ENCODE data around the gene GOLGA3.
"Not testable (repeated sequence)": the region's sequence is repeated elsewhere in the genome, so short reads cannot be mapped to it uniquely, and the experiment has no call there.

GOLGA3 gene

DNA sequence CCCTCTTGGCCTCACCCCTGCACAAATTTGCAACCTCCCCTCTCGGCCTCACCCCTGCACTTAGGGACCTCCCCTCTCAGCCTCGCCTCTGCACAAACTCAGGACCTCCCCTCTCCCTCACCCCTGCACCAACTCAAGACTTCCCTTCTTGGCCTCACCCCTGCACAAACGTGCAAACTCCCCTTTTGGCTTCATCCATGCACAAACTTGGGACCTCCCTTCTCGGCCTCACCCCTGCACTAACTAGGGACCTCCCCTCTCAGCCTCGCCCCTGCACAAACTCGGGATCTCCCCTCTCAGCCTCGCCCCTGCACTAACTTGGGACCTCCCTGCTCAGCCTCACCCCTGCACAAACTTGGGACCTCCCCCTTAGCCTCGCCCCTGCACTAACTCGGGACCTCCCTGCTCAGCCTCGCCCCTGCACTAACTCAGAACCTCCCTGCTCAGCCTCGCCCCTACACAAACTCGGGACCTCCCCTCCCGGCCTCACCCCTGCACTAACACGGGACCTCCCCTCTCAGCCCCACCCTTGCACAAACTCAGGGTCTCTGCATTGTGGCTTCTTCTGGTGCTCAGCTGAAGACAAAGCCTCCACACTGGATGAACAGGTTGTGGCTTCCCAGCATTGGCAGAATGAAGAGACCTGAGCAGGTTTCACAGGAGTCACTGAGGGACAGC is 11.0 kb upstream of the GOLGA3 start:
- Histone ChIP-seq H3K4me2 (peak overlapping the region in 3 of 11 experiments; percentile 82 to 95 (median 93); a peak in 2 of 22 replicates), H3K9ac (no peak overlapping the region), H4K20me1 (peaks cover 0 to 90% (median 22%) of the 10 kb centered on the region in 11 experiments; a peak in 16 of 22 replicates), H3K27me3 (peaks cover 0 to 21% (median 0%) of the 10 kb centered on the region in 11 experiments; a peak in 5 of 22 replicates), H3K4me3 (no peak overlapping the region), H3K36me3 (peaks cover 49 to 68% (median 59%) of the 10 kb centered on the region in 11 experiments), H3K27ac (no peak overlapping the region), H3K9me3 (replicated peaks in 1 of 11) (no peaks in the 10 kb centered on the region), H3K4me1 (peaks cover 41 to 53% (median 46%) of the 10 kb centered on the region in 10 experiments)
- TF ChIP-seq Cebpa-rat (IDR thresholded peaks at IDR 0.05) = no peak

DNA sequence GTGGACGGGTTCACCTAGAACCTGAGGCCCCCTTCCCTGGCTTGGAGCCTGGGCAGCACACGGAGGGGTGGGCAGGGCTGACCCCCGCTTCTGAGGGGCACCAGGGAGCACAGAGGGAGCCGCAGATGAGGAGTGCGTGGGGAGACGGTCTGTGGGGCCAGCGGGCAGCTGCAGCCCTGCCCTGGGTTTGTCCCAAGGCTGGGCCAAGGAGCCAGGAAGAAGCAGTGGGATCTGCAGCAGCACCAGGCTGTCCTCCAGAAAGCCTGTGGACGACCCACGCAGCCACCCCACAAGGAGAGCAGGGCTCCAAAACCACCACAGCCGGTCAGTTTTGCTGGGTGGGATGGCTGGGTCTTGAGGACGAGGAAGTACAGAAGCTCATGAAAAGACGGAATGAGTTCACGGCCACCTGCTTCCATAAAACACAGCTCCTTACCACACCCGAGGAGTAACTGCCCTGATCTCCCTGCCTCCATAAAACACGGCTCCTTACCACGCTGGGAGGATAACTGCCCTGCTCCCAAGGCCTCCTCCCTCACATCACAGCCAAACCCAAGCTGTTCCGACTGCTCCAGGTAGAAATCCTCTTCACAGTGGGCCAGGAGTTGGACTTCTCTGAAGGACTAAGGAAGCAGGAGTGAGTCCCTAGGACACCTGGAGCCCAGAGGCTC is 9.9 kb upstream of the GOLGA3 start:
- H3K4me3 ChIP-seq = no peak overlapping the region; a peak in 2 of 20 replicates
- H3K4me1 ChIP-seq = peaks cover 53 to 65% (median 56%) of the 10 kb centered on the region in 10 experiments
- H3K27ac ChIP-seq = peak overlapping the region in 7 of 11 experiments; percentile 2 to 63 (median 47); a peak in 8 of 22 replicates
- H3K4me2 ChIP-seq = peak overlapping the region; percentile 82 to 97 (median 90)
- no peak for TF ChIP-seq Cebpa-rat (IDR thresholded peaks at IDR 0.05)
- H3K9me3 ChIP-seq (replicated peaks in 1 of 11) = no peaks in the 10 kb centered on the region
- H3K27me3 ChIP-seq = peaks cover 0 to 21% (median 0%) of the 10 kb centered on the region in 11 experiments; a peak in 5 of 22 replicates
- H3K9ac ChIP-seq = peak overlapping the region in 9 of 11 experiments; percentile 4 to 73 (median 46); a peak in 14 of 22 replicates
- peaks cover 39 to 58% (median 52%) of the 10 kb centered on the region in 11 experiments for H3K36me3 ChIP-seq
- peaks cover 0 to 96% (median 22%) of the 10 kb centered on the region in 11 experiments; a peak in 16 of 22 replicates for H4K20me1 ChIP-seq

DNA sequence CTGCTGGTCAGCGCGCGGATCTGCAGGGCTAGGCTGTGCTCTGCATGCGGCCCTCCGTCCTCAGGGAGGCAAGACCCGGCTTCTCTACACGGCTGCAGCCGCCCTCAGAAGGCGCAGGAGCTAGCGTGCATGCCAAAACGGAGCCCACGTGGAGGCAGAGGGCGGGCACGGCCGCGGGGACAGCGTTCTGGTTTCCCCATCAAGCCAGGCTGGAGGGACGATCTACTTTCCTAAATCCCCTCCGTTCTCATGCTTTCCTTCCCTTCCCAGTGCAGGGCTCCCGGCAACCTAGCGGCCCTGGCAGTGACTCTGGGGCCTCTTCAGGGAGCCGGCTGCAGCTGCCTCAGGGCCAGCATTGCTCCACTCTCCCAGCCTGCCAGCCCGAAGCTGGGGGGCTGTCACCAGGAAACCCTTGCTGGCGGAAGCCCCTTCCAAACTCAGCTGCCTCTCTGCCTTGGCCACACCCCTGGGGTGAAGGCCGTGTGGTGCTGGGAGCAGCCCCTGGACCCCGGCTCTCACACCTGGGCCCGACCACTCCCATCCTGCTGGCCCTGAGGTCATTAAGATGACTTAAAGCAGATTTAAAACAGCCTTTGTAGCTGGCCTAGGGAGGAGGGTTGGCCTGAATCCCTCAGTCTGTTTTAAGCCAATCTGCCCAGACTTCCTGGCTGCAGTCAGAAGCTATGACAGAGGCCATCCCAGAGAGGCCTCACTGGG is 9.2 kb upstream of the GOLGA3 start:
- Histone ChIP-seq H3K36me3 (peaks cover 32 to 58% (median 45%) of the 10 kb centered on the region in 11 experiments), H3K4me1 (peaks cover 55 to 67% (median 60%) of the 10 kb centered on the region in 10 experiments), H4K20me1 (peaks cover 0 to 95% (median 22%) of the 10 kb centered on the region in 11 experiments; a peak in 16 of 22 replicates), H3K4me3 (peak overlapping the region in 2 of 10 experiments; percentile 59 to 64; a peak in 5 of 20 replicates), H3K4me2 (peak overlapping the region; percentile 82 to 97 (median 90)), H3K9me3 (replicated peaks in 1 of 11) (no peaks in the 10 kb centered on the region), H3K9ac (peak overlapping the region in 9 of 11 experiments; percentile 4 to 73 (median 46); a peak in 14 of 22 replicates), H3K27ac (peak overlapping the region in 8 of 11 experiments; percentile 2 to 63 (median 45); a peak in 11 of 22 replicates), H3K27me3 (peaks cover 0 to 21% (median 0%) of the 10 kb centered on the region in 11 experiments; a peak in 5 of 22 replicates)
- no peak for TF ChIP-seq Cebpa-rat (IDR thresholded peaks at IDR 0.05)

DNA sequence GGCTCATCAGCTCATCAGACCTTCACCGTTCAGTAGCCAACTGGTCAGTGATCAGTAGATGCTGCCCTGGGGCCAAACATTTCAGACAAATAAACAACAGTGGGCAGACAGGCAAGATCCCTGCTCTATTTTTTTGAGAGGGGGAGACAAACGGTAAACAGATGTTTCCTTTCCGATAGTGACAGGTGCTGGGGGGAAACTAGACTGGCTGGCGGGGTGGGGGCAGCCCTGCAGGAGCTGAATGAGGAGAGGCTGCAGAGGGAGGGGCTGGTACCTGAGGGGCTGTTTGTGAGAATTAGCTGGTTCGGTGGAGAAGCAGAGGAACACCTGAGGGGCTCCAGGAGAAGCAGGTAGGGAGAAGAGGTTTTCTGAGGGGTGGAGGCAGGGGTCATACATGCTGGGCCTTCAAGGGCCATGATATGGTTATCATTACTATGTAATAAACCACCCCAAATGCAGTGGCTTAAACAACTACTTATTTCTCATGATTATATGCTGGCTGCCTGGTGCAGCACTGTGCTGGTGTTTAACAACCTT is 8.2 kb upstream of the GOLGA3 start:
- no peak for TF ChIP-seq Cebpa-rat (IDR thresholded peaks at IDR 0.05)
- Histone ChIP-seq H3K9me3 (replicated peaks in 1 of 11) (no peaks in the 10 kb centered on the region), H3K27me3 (peaks cover 0 to 21% (median 0%) of the 10 kb centered on the region in 11 experiments; a peak in 5 of 22 replicates), H3K4me1 (peaks cover 55 to 67% (median 62%) of the 10 kb centered on the region in 10 experiments), H3K36me3 (peaks cover 25 to 58% (median 35%) of the 10 kb centered on the region in 11 experiments), H3K27ac (peak overlapping the region in 4 of 11 experiments; percentile 18 to 63 (median 50); a peak in 6 of 22 replicates), H4K20me1 (peaks cover 0 to 85% (median 22%) of the 10 kb centered on the region in 11 experiments; a peak in 16 of 22 replicates), H3K4me2 (peak overlapping the region; percentile 82 to 97 (median 90)), H3K4me3 (peak overlapping the region in 8 of 10 experiments; percentile 33 to 64 (median 54); a peak in 15 of 20 replicates), H3K9ac (peak overlapping the region; percentile 4 to 73 (median 55); a peak in 17 of 22 replicates)

DNA sequence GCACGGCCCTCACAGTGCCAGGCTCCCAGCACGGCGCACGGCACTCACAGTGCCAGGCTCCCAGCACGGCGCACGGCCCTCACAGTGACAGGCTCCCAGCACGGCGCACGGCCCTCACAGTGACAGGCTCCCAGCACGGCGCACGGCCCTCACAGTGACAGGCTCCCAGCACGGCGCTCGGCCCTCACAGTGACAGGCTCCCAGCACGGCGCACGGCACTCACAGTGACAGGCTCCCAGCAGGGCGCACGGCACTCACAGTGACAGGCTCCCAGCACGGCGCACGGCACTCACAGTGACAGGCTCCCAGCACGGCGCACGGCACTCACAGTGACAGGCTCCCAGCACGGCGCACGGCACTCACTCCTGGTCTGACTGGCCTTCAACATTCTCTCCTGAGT is 7.6 kb upstream of the GOLGA3 start:
- Histone ChIP-seq H3K4me2 (peak overlapping the region; percentile 82 to 97 (median 90)), H3K27me3 (peaks cover 0 to 21% (median 0%) of the 10 kb centered on the region in 11 experiments; a peak in 5 of 22 replicates), H3K9ac (peak overlapping the region; percentile 4 to 73 (median 55); a peak in 17 of 22 replicates), H3K4me3 (peak overlapping the region in 8 of 10 experiments; percentile 33 to 64 (median 54); a peak in 15 of 20 replicates), H3K27ac (peak overlapping the region in 4 of 11 experiments; percentile 18 to 63 (median 50); a peak in 7 of 22 replicates), H3K4me1 (peaks cover 55 to 67% (median 62%) of the 10 kb centered on the region in 10 experiments), H3K36me3 (peaks cover 18 to 58% (median 28%) of the 10 kb centered on the region in 11 experiments), H4K20me1 (peaks cover 0 to 80% (median 22%) of the 10 kb centered on the region in 11 experiments; a peak in 16 of 22 replicates)
- H3K9me3 ChIP-seq (replicated peaks in 1 of 11) = not testable (repeated sequence)

DNA sequence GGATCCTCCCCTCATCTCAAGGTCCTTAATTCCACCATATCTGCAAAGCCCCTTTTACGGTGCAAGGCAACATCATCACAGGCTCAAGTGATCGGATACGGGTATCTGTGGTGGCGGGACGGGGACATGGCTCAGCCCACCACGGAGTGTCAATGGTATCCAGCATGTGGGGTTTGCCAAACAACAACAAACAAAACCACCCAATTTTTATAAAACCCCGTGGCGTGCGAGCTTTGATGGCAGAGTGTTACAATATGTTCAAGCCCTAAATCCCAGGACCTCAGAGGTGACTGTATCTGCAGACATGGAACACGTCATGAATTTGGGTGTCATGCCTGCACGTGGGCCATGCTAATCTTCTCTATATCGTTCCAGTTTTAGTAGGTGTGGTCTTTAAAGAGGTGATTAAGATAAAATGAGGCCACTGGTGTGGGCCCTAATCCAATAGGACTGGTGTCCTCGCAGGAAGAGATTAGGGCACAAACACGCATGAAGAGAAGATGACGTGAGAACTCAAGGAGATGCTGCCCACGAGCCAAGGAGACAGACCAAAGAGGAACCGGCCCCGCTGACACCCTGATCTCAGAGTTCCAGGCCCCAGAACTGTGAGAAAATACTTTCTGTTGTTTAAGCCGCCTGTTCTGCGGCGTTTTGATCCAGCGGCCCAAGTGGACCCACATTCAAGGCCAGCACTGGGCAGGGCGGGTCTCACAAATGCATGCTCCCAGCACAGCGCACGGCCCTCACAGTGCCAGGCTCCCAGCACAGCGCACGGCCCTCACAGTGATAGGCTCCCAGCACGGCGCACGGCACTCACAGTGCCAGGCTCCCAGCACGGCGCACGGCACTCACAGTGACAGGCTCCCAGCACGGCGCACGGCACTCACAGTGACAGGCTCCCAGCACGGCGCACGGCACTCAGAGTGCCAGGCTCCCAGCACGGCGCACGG is 6.7 kb upstream of the GOLGA3 start:
- peak overlapping the region in 8 of 10 experiments; percentile 29 to 64 (median 52); a peak in 13 of 20 replicates for H3K4me3 ChIP-seq
- H3K9ac ChIP-seq = peak overlapping the region in 7 of 11 experiments; percentile 7 to 73 (median 43); a peak in 12 of 22 replicates
- H3K4me2 ChIP-seq = peak overlapping the region; percentile 82 to 97 (median 90)
- H4K20me1 ChIP-seq = peaks cover 0 to 73% (median 22%) of the 10 kb centered on the region in 11 experiments; a peak in 16 of 22 replicates
- H3K27ac ChIP-seq = peak overlapping the region in 8 of 11 experiments; percentile 8 to 84 (median 72); a peak in 10 of 22 replicates
- H3K27me3 ChIP-seq = peaks cover 0 to 21% (median 0%) of the 10 kb centered on the region in 11 experiments; a peak in 5 of 22 replicates
- H3K36me3 ChIP-seq = peaks cover 9 to 51% (median 20%) of the 10 kb centered on the region in 11 experiments
- H3K9me3 ChIP-seq (replicated peaks in 1 of 11) = no peaks in the 10 kb centered on the region
- no peak for TF ChIP-seq Cebpa-rat (IDR thresholded peaks at IDR 0.05)
- peaks cover 55 to 67% (median 62%) of the 10 kb centered on the region in 10 experiments for H3K4me1 ChIP-seq

Measured in BLaER1 treated with 17β-estradiol and CSF1 and Interleukin-3, amounts not matched to agents 10 nM and 100 nM (cell line).